KBM-7 (cell line): ENCODE data around the gene CFAP157.
A peak's percentile ranks its signal among the peaks of the same experiment; 100 is the strongest.

Source experiments
- DNase-seq: peaks from one replicate; pipeline ENCODE4 v3.0.0-alpha.2; 2015
- in situ Hi-C: fragments of 300-500 bp; cut with MboI; formaldehyde crosslinking; loops from 2 replicates; pipeline ENCODE4 v1.14.3; 2020; ENCODE audit warnings: low sequenced_read_pairs, low pct_unique_long_range_greater_than_20kb, mixed read lengths

The CFAP157 gene

GRCh38 chr9:127706836-127707241 is at the start of gene CFAP157:
CFAP157 (plus strand) TSS chr9:127706988; CDS start chr9:127707032, 44 bp downstream.
- DNase-seq = peak; percentile 28
- in situ Hi-C loops = no loop called here

- DNase-seq = no peak
- in situ Hi-C loops = no loop called here
Measured at GRCh38 chr9:127658428-127658827, 48.4 kb upstream of the CFAP157 start.

- in situ Hi-C loops = no loop called here
- DNase-seq = no peak
Measured at GRCh38 chr9:127660886-127661741, 45.7 kb upstream of the CFAP157 start.

GRCh38 chr9:127662617-127663016 is 44.2 kb upstream of the CFAP157 start:
- no peak for DNase-seq
- in situ Hi-C loops = no loop called here

DNA sequence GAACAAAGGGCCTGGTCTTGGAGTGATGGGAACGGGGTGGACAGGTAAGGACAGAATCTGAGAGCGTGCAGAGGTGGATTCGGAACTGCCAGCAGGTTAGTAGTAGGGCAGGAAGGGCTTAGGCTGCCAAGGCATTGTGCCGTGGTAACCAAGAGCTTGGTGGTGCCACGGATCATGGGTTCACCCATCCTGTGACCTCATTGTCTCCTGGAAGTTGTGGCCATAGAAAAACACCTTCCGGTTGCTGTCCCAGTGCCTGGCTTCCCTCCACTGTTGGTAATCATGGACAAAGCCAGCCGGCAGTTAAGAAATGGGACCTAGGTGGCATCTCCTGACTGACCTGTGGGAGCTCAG is 42.5 kb upstream of the CFAP157 start:
- DNase-seq = no peak
- in situ Hi-C loops = no loop called here

GRCh38 chr9:127664678-127665507 is 41.9 kb upstream of the CFAP157 start:
- DNase-seq = no peak
- in situ Hi-C loops = no loop called here

DNA sequence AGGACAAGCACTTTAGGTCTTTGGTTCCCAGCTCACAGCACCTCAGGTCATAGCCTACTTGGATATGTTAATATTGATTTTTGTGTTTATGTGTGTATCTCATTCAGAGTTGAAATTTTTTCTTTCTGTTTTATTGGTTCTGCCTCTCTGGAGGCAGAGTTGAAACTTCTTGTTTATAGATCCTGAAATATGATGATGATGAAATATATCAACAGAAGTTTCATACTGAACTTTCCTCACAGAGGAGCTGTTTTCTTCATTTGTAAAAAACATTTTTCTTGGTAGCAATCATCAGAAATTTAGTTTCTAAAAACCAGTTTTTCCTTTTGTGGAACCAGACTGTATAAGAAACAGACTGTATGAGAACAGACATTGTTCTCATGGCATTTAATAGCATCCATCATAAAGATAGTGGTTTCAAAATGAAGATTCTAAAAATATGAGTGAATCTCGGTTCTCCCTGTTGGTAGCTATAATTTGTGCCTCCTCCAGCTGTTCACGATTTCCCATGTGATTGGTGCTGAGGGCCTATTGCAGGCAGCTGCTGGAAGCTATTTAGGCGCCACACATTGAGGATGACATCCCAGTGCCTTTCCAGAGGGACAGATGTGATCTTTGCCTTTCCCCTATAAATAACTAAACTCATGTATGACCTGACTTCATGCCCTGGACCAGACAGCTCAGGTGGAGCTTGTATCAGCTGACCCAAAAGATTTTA is 39.5 kb upstream of the CFAP157 start:
- DNase-seq = no peak
- in situ Hi-C loops = no loop called here

DNA sequence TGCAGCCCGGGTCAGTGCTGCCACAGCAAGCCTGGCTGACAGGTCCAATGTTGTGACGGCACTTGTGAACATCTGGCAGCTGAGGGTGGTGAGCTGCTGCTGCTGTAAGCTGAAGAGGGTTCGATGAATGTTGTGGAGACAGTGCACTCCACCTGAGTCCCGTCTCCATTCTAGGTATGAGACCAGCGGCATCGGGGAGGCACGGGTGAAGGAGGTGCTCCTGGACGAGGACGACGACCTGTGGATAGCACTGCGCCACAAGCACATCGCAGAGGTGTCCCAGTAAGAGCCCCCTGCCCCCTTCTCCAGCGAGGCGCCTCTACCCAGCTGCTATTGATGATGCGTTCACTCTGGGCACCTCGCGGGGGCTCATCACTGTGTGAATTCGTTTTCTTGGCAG is 38.9 kb upstream of the CFAP157 start:
- in situ Hi-C loops = no loop called here
- no peak for DNase-seq

DNA sequence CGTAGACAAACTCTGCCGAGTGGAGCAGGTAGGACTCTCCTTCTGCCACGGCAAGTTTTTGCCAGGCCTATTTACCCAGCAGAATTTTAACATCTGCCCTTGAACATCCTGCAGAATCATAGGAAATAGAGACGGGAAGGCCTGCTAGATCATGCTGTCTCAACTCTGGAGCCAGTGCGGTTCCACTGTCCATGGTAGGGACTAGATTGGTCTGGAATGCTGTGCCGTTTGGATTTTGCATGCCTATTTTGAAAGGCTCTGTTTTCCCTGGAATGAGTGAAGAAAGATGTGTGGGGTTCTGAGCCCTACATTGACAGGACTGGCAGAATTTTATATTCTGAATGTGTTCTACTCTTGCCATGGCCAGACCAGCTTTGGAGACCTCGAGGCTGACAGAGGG is 33.6 kb upstream of the CFAP157 start:
- no peak for DNase-seq
- in situ Hi-C loops = no loop called here

- in situ Hi-C loops = no loop called here
- DNase-seq = no peak
Measured at GRCh38 chr9:127676638-127677037, 30.1 kb upstream of the CFAP157 start.

- DNase-seq = no peak
- in situ Hi-C loops = no loop called here
Measured at GRCh38 chr9:127679506-127679905, 27.3 kb upstream of the CFAP157 start.

DNA sequence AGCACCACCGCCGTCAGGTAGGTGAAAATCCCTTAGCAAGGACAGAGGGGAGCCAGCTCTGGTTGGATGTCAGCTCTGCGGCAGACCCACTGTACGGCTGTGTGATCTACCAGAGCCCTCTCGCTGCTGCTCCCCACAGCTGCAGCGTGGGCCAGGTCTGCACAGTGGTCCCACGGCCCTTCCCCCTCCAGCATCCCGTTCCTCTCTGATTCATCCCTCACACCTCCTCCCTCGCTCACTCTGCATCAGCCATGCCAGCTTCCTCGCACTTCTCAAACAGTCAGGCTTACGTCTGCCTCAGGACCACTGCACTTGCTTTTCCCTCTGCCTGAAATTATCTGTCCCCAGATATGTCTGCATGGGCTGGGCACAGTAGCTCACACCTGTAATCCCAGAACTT is 26.6 kb upstream of the CFAP157 start:
- in situ Hi-C loops = no loop called here
- DNase-seq = no peak

- no peak for DNase-seq
- in situ Hi-C loops = no loop called here
Measured at GRCh38 chr9:127680846-127681245, 25.9 kb upstream of the CFAP157 start.

GRCh38 chr9:127682351-127683136 is 24.2 kb upstream of the CFAP157 start:
- in situ Hi-C loops = no loop called here
- DNase-seq = no peak

- DNase-seq = no peak
- in situ Hi-C loops = no loop called here
Measured at GRCh38 chr9:127683723-127684122, 23.1 kb upstream of the CFAP157 start.

DNA sequence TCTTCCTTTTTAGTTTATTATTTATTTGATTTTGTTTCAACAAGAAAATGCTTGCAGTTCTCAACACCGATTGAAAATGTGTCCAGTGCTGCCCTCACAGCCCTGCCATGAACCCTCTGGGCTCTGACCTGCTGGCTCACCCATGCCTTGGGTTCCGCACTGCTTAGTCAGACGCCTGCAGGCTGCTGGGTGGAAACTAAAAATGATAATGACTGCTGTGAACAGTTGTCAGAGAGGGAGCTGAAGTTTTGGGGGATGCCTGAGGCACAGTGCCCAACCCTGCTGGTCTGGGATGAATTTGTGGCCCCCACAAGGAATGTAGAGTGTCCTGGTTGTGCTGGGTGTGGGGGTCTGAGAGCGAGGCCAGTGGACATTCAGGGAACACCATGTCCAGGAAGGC is 22.2 kb upstream of the CFAP157 start:
- no peak for DNase-seq
- in situ Hi-C loops = no loop called here

DNA sequence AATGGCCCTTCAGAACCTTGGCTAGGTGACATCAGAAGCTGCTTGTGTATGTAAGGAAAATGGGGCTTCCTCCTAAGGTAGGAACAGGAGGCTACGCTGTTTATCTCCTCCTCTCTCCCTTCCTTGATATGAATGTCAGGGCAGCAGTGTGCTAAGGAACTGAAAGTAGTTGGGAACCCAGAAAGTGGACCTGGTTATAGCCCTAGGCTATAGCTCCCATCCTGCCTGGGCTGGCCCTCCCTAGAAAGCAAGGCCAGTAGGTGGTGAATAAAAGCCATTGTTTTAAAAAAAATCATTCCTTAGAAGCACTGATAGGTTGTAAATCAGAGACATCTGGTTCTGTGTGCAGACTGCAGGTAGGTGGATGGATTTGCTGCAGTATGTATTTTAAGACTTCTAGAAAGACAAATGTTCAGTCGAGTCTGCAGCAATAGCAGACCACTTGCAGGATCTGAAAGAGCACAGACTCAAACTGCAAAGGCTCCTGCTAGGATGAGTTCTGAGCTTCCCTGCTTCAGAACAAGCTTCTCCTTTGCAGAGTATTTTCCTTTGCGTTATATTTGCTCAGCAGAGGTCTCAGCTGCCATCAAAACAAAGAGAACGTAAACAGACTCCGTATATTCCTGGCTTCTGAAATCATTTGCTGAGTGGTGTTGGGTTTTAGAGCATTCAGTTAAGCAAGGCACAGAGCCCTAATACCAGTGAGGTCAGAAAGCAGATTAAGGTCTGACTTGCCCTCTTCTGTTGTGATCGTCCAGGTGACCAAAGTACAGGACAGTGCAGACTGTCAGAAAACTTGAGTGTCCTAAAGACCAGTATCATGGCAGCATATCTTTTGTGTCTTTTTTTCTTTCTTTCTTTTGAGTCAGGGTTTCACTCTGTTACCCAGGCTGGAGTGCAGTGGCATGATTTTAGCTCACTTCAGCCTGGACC is 20.1 kb upstream of the CFAP157 start:
- no peak for DNase-seq
- in situ Hi-C loops = no loop called here

GRCh38 chr9:127689329-127690000 is 17.3 kb upstream of the CFAP157 start:
- DNase-seq = no peak
- in situ Hi-C loops = no loop called here
